GM19395 (cell line): ENCODE measurements around the gene TNIK.

Experiments
- ATAC-seq: cut with Tn5 transposase; IDR thresholded peaks from one replicate; pipeline ENCODE4 v1.9.1; 2021; ENCODE audit warnings: mild to moderate bottlenecking, moderate library complexity; ENCODE audit not compliant: unreplicated experiment

Gene TNIK

DNA sequence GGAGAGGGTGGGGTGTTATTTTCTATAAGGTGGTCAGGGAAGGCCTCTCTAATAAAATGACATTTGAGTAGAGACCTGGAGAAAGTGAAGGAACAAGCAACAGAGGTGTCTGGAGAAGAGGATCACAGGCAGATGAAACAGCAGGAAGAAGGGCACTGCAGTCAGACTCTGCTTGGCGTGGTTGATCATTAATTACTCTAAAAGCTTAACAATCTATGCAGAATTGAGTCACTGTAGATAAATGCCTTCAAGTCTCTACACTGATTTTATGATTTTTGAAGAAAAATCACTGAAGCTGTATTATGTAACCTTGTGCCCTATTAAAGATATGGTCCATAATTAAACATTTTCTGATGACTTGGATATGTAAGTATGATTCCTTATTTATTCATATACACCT is 114.2 kb downstream of the TNIK start:
- no peak for ATAC-seq

DNA sequence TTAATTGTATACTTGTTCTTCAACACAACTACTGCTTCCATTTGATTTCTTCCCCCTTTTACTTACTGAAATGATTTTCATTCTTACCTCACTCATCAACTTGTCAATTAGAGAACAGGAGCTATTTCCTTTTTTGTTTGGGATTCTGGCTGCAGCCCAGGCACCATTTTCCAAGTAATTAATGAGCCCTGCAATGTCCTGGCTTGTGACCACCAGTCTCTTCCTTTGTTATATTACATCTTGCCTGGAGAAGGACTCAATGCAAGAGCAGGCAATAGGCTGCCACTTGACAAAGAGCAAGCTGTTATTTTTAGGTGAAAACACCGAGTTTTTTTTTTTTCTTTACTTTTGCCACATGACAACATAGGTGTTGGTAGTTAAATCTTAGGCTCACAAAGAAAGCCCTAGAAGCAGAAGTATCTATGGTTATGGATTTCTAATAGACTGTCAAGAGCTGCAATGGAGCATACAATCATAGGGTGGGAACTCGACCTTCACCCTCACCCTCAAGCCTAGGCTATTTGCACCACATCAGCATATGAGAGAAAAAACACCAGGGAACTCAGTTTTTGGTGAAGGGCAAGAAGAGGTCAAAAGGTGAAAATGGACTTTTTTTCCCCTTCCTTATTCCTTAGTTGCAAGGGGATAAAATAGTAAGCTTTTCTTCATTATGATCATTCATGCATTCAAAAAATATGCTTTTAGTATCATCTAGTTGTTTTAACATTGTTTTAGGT is 114.9 kb downstream of the TNIK start:
- no peak for ATAC-seq

DNA sequence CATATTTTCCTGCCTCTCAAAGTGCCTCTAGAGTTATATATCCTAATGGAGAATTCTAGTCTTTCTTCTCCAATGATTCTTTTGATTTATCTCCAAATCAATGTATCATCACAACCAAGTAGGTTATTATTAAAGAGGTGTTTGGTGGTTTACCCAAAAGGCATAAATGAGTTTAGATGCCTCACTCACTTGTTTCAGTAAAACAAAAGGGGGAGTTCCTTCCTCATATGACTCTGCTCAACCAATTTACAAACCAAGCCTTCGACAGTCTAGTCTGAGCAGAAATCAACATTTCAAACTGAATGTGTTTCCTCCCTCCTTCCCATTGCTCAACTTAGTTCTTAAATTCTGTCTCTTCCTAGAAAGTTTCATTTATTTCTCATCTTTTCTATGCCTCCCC is 116.5 kb downstream of the TNIK start:
- ATAC-seq = no peak

DNA sequence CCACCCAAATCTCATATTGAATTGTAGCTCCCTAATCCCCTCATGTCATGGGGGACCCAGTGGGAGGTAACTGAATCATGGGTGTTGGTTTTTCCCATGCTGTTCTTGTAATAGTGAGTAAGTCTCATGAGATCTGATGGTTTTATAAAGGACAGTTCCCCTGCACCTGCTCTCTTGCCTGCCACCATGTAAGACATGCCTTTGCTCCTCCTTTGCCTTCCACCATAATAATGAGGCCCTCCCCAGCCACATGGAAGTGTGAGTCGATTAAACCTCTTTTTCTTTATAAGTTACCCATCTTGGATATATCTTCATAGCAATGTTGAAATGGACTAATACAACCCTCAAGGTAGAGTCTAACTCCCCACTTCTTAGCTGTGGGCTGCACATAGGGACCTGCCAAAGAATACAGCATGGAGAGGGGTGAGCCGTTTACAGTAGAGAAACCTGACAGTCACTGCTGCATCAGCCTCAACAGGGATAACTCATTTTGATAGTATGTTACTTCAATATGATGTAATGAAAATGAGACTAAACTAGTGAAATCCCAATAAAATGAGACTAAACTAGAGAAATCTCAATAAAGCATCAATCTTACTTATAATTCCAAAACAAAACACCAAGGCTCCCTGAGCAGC is 117.3 kb downstream of the TNIK start:
- no peak for ATAC-seq

DNA sequence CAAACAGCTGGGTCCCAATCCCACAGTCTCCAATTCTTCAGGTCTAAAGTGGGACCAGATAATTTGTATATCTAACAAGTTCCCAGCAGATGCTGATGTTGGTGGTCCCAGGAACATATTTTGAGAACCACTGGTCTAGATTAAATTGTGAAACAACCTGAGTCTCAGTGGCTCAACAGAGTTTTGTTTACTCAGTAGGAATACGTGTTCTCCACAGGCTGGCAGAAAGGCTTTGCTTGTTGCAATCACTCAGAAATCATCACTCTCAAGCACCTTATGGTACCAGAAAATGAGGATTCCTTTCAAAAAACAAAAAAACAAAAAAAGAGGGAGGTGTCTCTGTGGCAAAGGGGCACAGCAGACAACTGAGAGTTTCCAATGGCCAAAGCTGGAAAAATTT is 118.0 kb downstream of the TNIK start:
- no peak for ATAC-seq

DNA sequence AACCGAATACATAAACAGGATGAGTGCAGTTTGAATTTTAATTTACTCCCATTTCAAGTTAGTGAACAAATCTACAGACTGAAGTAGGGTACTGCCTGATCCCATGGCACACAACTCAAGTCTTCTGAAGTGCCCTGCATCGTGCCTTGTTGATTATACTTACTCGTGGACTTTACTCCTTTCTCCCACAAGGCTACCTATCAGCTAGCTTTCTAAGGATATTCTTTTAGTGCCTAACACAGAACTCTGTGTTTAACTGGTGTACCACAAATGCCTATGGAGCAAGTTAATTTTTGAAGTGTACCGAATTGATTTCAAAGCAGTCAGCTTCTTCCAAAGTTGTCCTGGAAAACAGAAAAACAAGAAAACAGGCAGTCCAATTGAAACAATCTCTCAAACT is 119.8 kb downstream of the TNIK start:
- no peak for ATAC-seq

DNA sequence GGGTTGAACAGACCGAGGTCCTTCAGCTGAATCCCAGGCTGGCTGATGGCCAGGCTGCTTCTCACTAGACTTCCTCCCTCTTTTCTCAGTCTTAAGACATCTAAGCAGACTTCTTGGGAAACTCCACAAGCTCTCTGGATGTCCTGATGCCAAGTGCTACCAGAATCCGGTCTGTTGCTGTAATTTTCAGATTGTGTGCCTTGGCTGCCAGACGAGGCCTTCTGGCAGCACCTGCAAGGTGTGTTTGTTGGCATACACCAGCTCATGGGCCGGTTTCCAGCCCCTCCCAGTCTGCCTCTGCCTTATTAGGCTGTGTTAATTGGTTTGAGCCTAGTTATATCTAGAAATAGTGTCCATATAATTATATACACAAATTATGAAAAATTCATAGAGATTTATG is 120.6 kb downstream of the TNIK start:
- no peak for ATAC-seq

DNA sequence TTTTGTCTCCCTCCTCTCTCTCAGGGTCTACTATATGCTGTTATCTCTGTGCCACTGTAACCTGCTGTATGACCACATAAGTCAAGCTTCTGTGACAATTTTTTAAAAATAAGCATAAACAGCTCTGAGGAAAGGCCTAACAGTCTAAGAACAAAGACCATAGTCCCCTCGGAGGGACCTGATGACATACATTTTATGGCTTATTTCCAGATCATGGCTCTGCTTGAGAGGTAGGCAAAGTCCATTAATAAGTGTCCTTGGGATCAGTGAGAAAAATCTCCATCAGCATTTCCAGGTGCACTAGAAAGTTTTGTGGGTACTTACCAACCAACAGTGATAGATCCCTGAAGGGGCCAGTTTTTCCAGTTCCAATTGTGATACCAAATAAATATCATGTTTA is 123.8 kb downstream of the TNIK start:
- ATAC-seq = no peak

DNA sequence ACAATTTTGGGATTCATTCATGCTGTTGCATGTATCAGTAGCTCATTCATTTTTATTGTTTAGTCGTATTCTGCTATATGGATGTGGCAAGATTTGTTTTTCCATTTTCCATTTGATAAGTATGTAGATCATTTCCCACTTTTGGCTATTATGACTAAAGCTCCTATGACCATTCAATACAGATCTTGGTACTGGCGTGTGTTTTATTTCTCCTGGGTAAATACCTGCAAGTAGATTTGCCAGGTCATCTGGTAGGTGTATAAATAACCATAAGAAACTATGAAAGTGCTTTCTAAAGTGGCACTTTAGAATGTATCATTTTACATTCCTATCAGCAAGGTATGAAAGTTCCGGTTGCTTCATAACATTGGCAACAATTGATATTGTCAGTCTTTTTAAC is 124.6 kb downstream of the TNIK start:
- no peak for ATAC-seq

DNA sequence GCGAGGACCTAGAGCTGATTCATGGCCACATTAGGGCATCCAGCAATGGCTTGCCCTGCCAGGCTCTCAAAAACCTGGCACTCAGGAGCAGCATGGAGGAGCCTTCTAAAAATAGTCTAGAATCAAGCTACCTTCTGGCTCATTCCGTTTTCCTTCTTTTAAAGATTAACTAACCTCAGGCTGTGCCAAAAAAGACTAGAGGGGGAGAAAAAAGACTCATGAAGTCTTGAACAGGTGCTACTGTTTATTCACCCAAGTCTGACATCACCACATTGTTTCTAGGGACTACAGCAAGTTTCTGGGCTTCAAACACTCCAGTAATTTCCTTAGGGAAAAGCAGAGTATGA is 125.8 kb downstream of the TNIK start:
- ATAC-seq = no peak

DNA sequence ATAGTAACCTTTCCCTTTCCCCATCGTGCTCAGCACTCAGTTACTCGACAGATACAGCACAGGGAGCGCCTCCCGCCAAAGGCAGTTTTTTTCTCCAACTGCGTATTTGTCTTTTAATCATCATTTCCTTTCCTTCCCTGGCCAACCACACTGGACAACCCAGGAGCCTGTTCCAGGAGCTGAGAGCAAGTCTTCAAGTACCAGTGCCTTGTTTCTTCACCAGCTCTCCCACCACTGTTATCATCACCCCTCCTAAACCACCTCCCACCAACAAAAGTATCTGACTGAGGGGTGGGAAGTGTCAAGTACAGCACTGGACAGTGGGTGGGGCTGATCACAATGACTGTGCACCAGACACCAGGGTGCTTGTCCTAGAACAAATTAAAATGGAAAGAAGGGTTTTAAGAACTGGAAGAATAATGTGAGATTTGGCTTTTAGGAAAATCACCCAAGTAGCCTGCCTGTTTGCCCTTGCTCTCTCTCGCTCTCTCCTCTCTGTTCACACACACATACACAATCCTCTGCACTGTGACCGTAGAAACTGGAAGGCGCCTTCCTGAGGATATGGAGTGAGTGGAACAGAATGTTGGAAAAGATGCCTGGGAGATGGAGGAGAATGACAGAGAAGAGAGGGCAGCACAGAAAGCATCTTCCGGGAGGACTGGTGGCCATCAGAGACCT is 126.3 kb downstream of the TNIK start:
- ATAC-seq = no peak

DNA sequence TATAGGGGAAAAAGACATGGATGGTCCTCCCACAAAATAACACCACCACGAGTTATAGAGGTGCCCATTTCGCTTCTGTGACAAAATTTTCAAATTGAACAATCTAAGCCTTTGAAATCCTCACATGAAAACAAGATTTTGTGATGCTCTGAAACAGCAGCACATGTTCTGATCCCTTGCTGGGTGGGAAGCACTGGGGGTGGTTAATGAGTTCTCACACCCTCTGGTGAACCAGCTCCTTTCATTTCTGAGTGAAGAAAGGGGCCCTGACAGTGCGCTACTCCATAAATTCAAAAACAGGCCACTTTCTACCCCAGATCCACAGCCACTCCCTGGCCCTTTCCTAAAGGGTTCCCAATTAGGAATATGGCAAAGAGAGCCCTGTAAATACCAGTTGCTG is 129.3 kb downstream of the TNIK start:
- ATAC-seq = no peak

DNA sequence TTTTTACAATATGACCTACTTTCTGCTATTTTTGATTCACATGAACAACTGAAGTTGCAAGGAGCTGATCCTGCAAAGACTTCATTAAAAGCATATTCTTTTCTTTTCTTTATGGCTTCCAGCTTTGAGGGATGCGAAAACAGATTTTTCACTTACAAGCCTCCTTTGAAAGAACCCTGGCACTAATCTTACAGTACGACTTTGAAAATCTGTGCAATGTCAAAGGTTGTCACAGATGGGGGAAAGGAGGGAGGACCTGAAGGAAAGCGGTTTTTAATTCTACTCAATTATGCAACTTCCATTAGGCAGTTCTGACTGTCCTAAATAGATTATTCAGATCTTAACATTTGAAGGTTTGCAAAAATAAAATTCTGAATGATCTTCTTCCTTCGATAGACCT is 130.5 kb downstream of the TNIK start:
- no peak for ATAC-seq

DNA sequence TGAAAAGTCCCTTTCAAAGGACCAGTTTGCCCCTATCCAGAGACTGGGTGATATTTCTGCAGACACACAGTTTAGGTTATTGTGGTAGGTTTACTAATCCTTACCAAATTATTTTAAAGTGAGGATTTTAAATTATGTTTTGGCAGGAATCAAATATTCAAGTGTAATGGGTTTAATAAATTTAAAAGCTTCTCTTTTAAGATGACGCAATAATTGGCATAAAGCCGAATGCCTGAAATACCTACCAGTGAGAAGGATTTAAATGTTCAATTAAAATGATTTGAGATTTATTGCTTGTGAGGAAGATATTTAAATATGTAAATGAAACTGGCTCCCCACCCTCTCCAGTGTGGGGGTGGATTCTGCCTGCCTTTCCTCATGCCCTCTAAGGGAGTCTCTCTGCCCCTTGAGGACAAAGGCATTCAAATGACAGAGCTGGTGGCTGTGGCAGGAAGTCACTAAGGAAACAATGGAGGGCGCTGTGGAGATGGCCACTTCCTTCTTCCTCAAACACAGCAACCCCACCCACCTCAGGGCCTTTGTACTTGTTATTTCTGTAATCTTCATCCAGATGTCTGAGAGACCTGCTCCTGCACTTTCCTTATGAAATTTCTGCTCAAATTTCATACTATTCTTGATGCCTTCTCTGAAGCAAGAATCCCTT is 131.7 kb downstream of the TNIK start:
- ATAC-seq = no peak

DNA sequence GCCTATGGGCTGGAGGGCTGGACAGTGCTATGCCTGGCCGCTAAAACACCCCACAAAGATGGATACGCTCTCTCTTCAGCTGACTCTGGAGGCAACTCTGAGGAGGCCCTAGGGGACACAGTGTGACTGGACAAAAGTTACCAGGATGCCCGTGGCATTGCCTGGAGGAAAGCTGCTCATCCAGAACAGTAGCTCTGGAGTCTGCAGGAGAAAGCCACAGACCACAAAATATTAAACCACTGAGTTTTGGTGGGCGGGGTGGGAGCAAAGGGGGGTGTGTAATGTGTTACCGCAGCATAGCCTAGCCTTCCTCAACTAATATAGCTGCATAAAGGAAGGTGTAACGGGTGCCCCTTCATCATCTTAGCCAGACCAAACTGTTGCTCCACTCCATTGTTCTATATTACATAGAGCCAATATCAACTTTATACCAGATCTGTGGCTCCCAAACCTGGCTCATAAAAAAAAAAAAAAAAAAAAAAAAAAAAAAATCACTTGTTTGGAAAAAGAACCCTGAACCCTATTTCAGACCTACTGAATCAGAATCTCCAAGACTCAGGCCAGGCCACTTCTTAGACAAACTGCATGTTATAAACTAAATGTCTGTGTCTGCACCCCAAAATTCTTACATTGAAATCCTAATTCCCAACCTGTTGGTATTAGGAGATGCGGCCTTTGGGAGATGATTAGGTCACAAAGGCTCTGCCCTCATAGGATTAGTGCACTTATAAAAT is 132.6 kb downstream of the TNIK start:
- ATAC-seq = no peak

DNA sequence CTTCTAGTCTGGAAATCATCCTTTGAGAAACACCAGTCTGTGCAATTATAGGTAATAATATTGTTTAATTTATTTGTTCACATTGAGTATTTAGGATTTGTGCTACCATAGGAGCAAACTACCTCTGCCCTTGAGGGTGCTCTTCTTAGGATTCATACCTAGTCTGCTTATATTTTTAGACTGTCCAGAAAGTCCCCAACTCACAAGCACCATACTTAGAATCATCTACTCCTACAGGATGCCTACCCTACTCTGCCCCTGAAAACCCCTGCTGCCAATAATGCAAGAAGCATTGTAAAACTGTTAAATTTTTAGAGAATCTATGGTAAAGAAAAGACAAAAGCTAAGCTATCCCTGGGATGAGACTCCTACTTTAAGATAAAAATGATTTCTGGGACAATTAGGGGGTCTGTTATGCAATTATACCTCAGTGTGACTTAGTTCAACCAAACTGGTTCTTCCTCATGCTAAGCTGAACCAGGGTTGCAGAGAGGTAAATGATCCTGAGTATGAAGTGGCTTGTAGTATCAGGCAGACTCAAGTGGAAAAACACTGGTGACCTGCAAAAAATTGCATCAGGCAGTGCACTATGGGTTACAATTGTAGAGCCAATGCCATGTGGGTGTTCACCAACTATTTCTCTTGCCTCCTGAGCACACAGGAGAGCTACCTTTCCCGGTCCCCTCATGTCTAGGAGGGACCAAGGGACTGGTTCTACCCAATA is 133.3 kb downstream of the TNIK start:
- no peak for ATAC-seq

DNA sequence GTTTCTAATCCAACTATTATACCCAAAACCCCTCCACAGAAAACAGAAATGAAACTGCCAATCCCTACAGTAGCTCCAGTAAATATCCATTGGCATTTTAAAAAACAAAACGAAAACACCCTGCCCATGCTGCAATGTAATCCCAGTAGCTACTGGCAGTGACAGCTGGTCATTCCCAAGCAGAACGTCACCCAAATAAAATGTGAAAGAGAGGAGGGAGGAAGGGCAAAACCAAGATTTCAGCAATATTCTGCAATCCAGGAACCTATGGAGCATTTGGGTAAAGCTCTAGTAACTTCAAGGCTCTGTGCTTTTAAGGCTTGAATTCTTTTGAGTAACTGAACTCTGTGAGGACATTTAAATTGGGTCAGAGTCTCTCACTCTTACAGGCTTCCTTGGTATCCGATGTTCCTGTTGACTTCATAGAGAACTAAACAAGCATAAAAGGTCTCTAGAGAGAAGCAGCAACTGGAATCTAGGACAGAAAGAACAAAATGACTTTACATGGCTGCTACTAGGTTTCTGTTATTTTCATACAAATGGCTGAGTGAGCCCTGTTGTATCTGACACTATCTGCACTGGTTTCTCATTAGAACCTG is 136.2 kb downstream of the TNIK start:
- ATAC-seq = no peak

DNA sequence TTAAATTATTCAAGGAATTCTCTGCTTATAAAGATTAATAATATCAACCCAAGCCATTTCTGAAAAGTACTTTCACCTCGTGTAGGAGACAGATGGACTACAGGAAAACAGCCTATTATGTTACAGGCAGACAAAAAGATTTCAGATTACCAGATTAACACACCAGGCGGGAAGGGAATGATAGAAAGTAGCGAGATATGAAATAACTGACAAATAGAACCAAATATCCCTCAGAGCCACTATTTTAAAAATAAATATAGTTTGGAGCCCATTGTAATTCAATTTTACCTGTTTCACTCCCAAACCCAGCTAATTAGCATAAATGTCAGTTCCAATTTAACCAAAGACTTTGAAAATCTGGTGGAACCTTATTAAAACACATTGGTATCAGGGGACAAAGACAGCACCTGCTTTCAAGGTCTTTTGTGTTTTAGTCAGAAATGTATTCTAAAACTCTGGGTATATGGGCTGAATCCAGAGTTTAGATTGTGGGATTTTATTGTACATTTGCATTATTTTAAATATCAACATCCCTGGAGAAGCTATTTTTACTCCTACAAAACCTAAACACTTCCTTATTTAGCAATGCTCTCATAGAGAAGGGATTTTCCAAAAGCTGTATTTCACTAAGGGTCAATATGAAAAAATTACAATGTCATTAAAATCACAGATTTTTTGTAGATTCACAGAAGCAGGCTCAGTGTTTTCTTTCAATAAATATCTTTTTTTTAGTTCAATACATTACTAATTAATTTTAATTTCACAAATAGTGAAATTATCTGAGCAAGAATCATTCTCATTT is 138.4 kb downstream of the TNIK start:
- ATAC-seq = no peak
